ENCODE data around the gene LRRC39. TPM values are rescaled to one million over a fixed set of nuclear protein-coding genes. Genes with fewer than 3 reads are reported as not detected.

LRRC39 gene
- total RNA-seq, 4 donors from 2014 or later: 0.45 to 3.7 (median 0.73) TPM

DNA sequence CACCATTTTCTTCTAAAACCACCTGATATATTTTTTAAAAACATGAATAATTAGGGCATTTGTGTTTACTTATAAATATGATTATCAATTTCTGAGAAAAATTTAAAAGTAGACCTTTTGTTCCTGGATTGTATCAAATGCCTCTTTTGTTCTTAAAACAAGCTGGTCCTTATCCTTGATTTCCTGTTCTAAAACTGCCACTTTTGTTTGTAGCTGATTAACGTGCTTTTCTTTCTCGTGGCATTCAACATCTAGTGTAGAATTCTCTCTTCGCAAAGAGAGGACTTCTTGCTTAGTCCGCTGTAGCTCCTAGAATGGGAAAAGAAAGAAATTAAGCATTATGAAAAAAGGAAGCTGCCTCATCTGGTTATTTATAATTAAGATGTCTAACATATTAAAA, 70.4 kb downstream of the LRRC39 start:
- H3K9me3 ChIP-seq: no peaks in the 10 kb centered on the region
- no peaks in the 10 kb centered on the region for H3K4me1 ChIP-seq
- TF ChIP-seq, protein P1, sequence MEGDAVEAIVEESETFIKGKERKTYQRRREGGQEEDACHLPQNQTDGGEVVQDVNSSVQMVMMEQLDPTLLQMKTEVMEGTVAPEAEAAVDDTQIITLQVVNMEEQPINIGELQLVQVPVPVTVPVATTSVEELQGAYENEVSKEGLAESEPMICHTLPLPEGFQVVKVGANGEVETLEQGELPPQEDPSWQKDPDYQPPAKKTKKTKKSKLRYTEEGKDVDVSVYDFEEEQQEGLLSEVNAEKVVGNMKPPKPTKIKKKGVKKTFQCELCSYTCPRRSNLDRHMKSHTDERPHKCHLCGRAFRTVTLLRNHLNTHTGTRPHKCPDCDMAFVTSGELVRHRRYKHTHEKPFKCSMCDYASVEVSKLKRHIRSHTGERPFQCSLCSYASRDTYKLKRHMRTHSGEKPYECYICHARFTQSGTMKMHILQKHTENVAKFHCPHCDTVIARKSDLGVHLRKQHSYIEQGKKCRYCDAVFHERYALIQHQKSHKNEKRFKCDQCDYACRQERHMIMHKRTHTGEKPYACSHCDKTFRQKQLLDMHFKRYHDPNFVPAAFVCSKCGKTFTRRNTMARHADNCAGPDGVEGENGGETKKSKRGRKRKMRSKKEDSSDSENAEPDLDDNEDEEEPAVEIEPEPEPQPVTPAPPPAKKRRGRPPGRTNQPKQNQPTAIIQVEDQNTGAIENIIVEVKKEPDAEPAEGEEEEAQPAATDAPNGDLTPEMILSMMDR (IDR thresholded peaks at IDR 0.05): no peak
- peaks cover 16% of the 10 kb centered on the region for H3K36me3 ChIP-seq
- DNase-seq (ENCODE audit: low spot score in 2 of 2): no peak
- 87% methylated on average over 4 of the region's 4 CpGs for WGBS
- H3K27me3 ChIP-seq: no peaks in the 10 kb centered on the region
- no peak overlapping the region for H3K27ac ChIP-seq
- H3K4me3 ChIP-seq: no peak overlapping the region

DNA sequence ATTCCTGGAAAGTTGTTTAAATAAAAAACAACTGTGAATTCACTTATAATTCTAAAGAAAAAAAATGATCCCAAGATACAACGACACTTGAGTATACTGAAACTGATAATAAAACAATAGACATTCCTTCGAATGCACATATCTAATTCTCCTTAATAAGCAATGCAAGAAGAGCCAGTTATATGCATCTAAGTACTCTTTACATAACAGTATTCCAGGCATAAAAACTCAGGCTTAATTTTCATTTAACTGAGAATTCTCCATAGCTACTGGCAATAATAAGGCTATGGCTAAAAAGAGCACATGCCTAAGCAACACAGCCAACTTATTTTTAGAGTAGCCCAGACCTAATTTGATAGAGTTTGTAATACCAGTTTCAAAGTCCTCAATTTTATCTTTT, 76.5 kb downstream of the LRRC39 start:
- no peak overlapping the region for H3K27ac ChIP-seq
- no peak overlapping the region for H3K4me3 ChIP-seq
- TF ChIP-seq POLR2AphosphoS5 (IDR thresholded peaks at IDR 0.05): no peak
- TF ChIP-seq, protein P1 (IDR thresholded peaks at IDR 0.05): no peak
- TF ChIP-seq POLR2A (IDR thresholded peaks at IDR 0.05): no peak
- no peak for TF ChIP-seq EP300 (IDR thresholded peaks at IDR 0.05)
- H3K4me1 ChIP-seq: no peaks in the 10 kb centered on the region
- 93% methylated on average over 2 of the region's 2 CpGs for WGBS
- H3K27me3 ChIP-seq: no peaks in the 10 kb centered on the region
- no peak for DNase-seq (ENCODE audit: low spot score in 2 of 2)
- peaks cover 39% of the 10 kb centered on the region for H3K36me3 ChIP-seq
- no peaks in the 10 kb centered on the region for H3K9me3 ChIP-seq

DNA sequence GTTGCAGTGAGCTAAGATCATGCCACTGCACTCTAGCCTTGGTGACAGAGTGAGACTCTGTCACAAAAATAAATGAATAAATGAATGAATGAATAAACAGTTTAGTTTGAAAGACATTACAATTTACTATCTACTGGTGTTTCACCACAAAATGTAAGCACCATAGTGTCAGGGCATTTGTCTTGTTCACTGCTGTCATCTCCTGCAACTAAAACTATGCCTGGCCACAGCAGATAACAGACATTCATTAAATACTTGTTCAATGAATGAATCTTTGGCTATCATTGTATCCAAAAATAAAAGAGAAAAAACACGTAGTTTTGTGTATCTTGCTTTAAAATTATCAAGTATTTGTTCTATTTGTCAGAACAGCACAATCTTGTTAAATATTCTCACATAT, 77.9 kb downstream of the LRRC39 start:
- TF ChIP-seq POLR2A (IDR thresholded peaks at IDR 0.05): no peak
- TF ChIP-seq EP300 (IDR thresholded peaks at IDR 0.05): no peak
- TF ChIP-seq POLR2AphosphoS5 (IDR thresholded peaks at IDR 0.05): no peak
- TF ChIP-seq, protein P1 (IDR thresholded peaks at IDR 0.05): no peak
- WGBS: 75% methylated on average over 1 of the region's 1 CpG
- no peak overlapping the region for H3K4me3 ChIP-seq
- no peak overlapping the region for H3K27ac ChIP-seq
- H3K4me1 ChIP-seq: no peaks in the 10 kb centered on the region
- H3K27me3 ChIP-seq: no peaks in the 10 kb centered on the region
- H3K9me3 ChIP-seq: no peaks in the 10 kb centered on the region
- DNase-seq (ENCODE audit: low spot score in 2 of 2): no peak
- peaks cover 37% of the 10 kb centered on the region for H3K36me3 ChIP-seq

Other genes starting within 250 kb of the LRRC39 start
- gene SLC35A3, start 208.3 kb downstream of the LRRC39 start, total RNA-seq: 10 to 100 TPM; 14.3 to 23.5 (median 17.2) TPM
- 1 to 10 TPM; 2.1 to 3.8 (median 2.4) TPM for gene SASS6, start 45.3 kb downstream of the LRRC39 start, total RNA-seq
- 10 to 100 TPM; 10.8 to 33.7 (median 13.5) TPM for gene TRMT13, start 45.1 kb downstream of the LRRC39 start, total RNA-seq
- 10 to 100 TPM in 2 of 4 donors, 1 to 10 TPM in 2; 7.1 to 13.4 (median 10.2) TPM for gene DBT, start 71.6 kb upstream of the LRRC39 start, total RNA-seq
- 10 to 100 TPM in 3 of 4 donors, 1 to 10 TPM in 1; 8.4 to 21.6 (median 14.5) TPM for gene RTCA, start 88.0 kb upstream of the LRRC39 start, total RNA-seq
- gene CDC14A, start 174.2 kb upstream of the LRRC39 start, total RNA-seq: 10 to 100 TPM in 3 of 4 donors, 1 to 10 TPM in 1; 9.9 to 22.8 (median 17.5) TPM

All from suprapubic skin (tissue), 4 donors.